Colonic mucosa (tissue), 4 donors: ENCODE data around the gene EFTUD2. TPM values are rescaled to one million over a fixed set of nuclear protein-coding genes. Genes with fewer than 3 reads are reported as not detected.

Experiments used
- DNase-seq: peaks from one replicate; pipeline ENCODE4 v3.0.0-alpha.2; 2020
- H3K27ac ChIP-seq: fragments of 200-600 bp; one replicate; pipeline ENCODE4 v1.8.0; 2021
- H3K27me3 ChIP-seq: fragments of 200-600 bp; one replicate; pipeline ENCODE4 v1.8.0; 2021
- H3K36me3 ChIP-seq: fragments of 200-600 bp; one replicate; pipeline ENCODE4 v1.8.0; 2021
- H3K4me1 ChIP-seq: fragments of 200-600 bp; one replicate; pipeline ENCODE4 v1.8.0; 2021; ENCODE audit warnings: mild to moderate bottlenecking
- H3K4me3 ChIP-seq: fragments of 200-600 bp; one replicate; pipeline ENCODE4 v1.8.0; 2021
- H3K9ac ChIP-seq, 2 donors: one replicate each; pipeline ENCODE4 v1.7.0; 2013; ENCODE audit warnings: control low read depth in 2 of 2, low read depth in 2 of 2, low read length in 2 of 2
- H3K9me3 ChIP-seq: fragments of 200-600 bp; one replicate; pipeline ENCODE4 v1.8.0; 2021
- intact Hi-C: fragments of 100-400 bp; cut with DNase I; formaldehyde crosslinking; loops from one replicate; pipeline ENCODE4 v1.14.1; 2022
- total RNA-seq, 2 donors: library from RNA; stranded (reverse); fragmentation: NEBNext Ultra II Directional in 1 of 2; extraction: Animal tissue kit (Norgen Biotek cat#: 25700) in 1 of 2; gene quantifications; one replicate each; pipeline ENCODE4 v1.2.1, GENCODE V29; 2021
- TF ChIP-seq, protein P1 (sequence below): fragments of 200-600 bp; IDR thresholded peaks from one replicate; pipeline ENCODE4 v1.8.0; 2022; ENCODE audit warnings: antibody characterized with exemption, mild to moderate bottlenecking
- donor health status: healthy.
- donor health status: DM: no; HTN: no; CAD: no.
- donor health status: DM: no; HTN: no; CAD: no.

The EFTUD2 gene
- total RNA-seq, 2 donors from 2014 or later, result 74.8 to 109 TPM

DNA sequence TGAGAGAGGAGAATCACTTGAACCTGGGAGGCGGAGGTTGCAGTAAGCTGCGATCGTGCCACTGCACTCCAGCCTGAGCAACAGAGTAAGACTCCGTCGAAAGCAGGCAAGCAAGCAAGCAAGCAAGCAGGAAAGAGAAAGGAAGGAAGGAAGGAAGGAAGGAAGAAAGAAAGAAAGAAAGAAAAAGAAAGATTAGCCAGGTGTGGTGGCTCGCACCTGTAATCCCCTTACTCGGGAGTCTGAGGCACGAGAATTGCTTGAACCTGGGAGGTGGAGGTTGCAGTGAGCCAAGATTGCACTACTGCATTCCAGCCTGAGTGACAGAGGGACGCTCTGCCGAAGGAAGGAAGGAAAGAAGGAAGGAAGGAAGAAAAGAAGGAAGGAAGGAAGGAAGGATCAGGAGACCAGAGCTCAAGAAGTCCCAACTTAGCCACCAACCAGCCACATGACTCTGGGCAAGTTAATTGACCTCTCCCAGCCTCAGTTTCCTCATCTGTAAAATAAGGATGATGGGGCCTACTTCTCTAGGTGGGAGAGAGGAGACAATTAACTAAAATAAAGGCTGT is 9.6 kb upstream of the EFTUD2 start:
- Histone ChIP-seq H3K36me3 (no peaks in the 10 kb centered on the region), H3K4me1 (peaks cover 3% of the 10 kb centered on the region), H3K27me3 (no peaks in the 10 kb centered on the region), H3K27ac (no peak overlapping the region), H3K9ac (no peak overlapping the region), H3K9me3 (no peaks in the 10 kb centered on the region), H3K4me3 (no peak overlapping the region)
- TF ChIP-seq, protein P1, sequence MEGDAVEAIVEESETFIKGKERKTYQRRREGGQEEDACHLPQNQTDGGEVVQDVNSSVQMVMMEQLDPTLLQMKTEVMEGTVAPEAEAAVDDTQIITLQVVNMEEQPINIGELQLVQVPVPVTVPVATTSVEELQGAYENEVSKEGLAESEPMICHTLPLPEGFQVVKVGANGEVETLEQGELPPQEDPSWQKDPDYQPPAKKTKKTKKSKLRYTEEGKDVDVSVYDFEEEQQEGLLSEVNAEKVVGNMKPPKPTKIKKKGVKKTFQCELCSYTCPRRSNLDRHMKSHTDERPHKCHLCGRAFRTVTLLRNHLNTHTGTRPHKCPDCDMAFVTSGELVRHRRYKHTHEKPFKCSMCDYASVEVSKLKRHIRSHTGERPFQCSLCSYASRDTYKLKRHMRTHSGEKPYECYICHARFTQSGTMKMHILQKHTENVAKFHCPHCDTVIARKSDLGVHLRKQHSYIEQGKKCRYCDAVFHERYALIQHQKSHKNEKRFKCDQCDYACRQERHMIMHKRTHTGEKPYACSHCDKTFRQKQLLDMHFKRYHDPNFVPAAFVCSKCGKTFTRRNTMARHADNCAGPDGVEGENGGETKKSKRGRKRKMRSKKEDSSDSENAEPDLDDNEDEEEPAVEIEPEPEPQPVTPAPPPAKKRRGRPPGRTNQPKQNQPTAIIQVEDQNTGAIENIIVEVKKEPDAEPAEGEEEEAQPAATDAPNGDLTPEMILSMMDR, result no peak
- intact Hi-C loops, result no loop called here
- DNase-seq, result no peak

DNA sequence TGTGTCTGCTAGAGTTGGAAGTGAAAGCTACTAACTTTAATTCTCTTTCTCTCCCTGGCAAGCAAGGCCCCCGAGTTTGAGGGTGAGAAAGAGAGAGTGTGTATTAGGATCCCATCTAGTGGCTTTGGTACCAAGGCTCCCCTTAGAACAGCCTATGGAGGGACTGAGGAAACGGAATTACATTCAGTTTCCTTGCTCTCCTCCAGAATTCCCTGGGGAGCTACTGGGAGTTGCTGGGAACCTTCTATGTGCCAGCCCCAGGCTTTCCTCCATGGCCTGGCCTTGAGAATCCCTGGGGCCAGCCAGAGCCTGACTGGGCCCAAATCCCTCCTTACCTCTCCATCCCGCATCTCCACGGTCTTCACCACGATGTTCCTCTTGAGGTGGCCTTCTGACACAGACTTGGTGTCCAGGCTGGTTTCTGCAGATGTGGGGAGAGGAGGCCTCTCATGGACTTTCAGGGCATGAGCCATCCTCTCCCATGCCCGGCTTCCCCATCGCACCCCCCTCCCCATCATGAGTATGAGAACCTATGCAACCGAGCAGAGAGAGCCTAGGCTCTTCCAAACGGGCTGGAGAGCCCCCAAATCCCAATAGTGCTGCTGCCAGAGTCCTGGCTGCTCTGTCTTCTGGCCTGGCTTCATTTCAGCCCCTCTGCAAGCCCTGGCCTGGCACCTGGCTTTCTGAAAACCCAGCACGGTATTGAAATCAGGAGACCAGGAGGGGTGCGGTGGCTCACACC is 8.7 kb upstream of the EFTUD2 start:
- Histone ChIP-seq H3K9ac (no peak overlapping the region), H3K4me1 (peaks cover 3% of the 10 kb centered on the region)
- intact Hi-C loops, result no loop called here

DNA sequence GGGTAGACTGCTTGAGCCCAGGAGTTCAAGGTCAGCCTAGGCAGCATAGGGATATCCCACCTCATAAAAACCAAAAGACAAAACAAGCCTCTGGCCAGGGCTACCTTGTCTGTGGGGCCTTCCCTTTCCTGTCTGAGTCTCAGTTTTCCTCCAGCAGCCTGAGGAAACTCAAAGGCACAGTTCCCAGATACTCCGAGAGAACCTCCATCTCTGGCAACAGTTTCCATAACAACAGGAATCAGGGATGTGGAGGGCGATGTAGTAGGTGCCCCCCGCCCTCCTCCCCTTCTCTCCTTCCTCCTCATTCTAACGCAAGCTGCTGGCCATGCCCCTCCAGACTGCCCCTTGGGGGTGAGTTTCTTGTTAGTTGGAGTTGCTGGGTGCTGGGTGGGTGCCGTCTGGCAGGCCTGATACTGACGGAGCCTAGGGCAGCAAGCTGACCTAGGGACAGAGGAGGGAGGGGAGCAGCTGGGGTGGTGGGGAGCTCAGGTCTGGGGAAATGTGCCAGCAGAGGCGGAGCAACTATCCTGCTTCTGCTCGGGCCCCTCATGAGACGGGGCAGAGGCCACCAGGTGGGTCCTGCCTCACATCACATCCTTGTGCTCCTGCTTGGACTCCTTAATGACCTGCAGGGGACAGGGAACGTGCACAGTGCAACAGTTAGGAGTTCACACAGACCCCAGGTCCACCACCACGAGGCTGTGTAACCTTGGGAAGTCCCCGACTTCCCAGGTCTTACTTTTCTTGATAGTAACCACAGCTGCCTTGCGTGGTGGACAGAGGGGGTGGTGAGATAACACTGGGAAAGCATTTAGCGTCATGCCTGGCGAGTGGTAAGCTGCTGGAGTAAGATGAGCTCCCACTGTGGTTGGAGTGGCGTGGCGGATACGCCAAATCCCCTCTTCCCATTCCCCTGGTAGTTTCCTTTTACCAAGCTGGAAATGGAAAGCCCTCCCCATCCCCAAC is 7.8 kb upstream of the EFTUD2 start:
- Histone ChIP-seq H3K27me3 (no peaks in the 10 kb centered on the region), H3K36me3 (no peaks in the 10 kb centered on the region), H3K9me3 (no peaks in the 10 kb centered on the region), H3K9ac (no peak overlapping the region), H3K4me3 (no peak overlapping the region), H3K4me1 (peaks cover 3% of the 10 kb centered on the region), H3K27ac (no peak overlapping the region)
- DNase-seq, result no peak
- intact Hi-C loops, result no loop called here
- TF ChIP-seq, protein P1, result no peak

More for the DNA sequence above, 8.7 kb upstream of the EFTUD2 start:
- no peak for DNase-seq
- H3K36me3 ChIP-seq, result no peaks in the 10 kb centered on the region
- H3K4me3 ChIP-seq, result no peak overlapping the region
- TF ChIP-seq, protein P1, result no peak
- H3K27me3 ChIP-seq, result no peaks in the 10 kb centered on the region
- H3K9me3 ChIP-seq, result no peaks in the 10 kb centered on the region
- no peak overlapping the region for H3K27ac ChIP-seq

DNA sequence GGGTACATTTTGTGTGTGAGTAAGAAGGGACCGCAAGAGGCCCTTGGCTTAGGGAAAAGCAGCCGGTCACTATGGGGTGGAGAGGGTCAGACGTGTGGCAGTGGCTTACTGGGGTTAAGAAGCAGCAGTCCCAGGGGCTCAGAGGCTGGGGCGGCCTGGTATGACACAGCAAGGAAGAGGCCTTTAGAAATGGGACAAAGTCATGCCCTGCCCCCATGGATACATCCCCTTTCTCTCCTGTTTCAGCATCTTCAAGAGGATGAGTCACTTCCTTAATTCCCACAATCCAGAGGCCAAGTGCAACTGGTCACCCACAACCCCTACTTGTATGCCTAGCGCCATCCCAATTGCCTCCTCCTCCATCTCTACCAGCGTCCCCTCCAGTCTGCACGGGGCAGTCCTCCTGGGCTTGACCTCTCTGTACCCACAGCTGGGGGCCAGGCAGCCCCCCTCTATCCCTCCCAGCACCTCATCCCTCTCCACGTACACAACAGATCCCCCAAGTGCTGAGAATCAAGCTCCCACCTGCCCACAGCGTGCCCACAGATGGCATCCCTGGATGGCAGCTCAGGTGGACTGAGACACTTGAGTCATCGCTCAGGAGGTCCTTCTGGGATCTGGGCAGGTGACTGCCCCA is 6.9 kb upstream of the EFTUD2 start:
- Histone ChIP-seq H3K4me1 (peaks cover 3% of the 10 kb centered on the region), H3K27me3 (no peaks in the 10 kb centered on the region), H3K36me3 (no peaks in the 10 kb centered on the region), H3K9me3 (no peaks in the 10 kb centered on the region), H3K27ac (no peak overlapping the region), H3K9ac (peak overlapping the region in 1 of 2 donors; percentile 70), H3K4me3 (no peak overlapping the region)
- no peak for DNase-seq
- intact Hi-C loops, result no loop called here
- TF ChIP-seq, protein P1, result no peak
